Tibial nerve (tissue), 4 donors: ENCODE measurements around the gene CNEP1R1. TPM values are rescaled to one million over a fixed set of nuclear protein-coding genes. Genes with fewer than 3 reads are reported as not detected.

Experiments
- DNase-seq, 2 donors: peaks; one replicate each; pipeline ENCODE4 v3.0.0-alpha.2; 2019; ENCODE audit warnings: low spot score in 2 of 2
- H3K27ac ChIP-seq, 4 donors: fragments of 200-600 bp; sonication (generic) in 3 of 4; one replicate each; pipeline ENCODE4 v1.5.1; 2017 to 2019; ENCODE audit warnings: mild to moderate bottlenecking in 1 of 4
- H3K27me3 ChIP-seq, 2 donors: fragments of 200-600 bp; sonication (generic) in 1 of 2; one replicate each; pipeline versions ENCODE4 v1.5.1 to v1.6.0; 2017 to 2019
- H3K36me3 ChIP-seq, 3 donors: fragments of 200-600 bp; sonication (generic); one replicate each; pipeline ENCODE4 v1.5.1; 2018 to 2019
- H3K4me1 ChIP-seq, 4 donors: fragments of 200-600 bp; sonication (generic) in 3 of 4; one replicate each; pipeline ENCODE4 v1.5.1; 2017 to 2019
- H3K4me3 ChIP-seq, 4 donors: fragments of 200-600 bp; sonication (generic) in 3 of 4; one replicate each; pipeline ENCODE4 v1.5.1; 2017 to 2019; ENCODE audit warnings: mild to moderate bottlenecking in 1 of 4, moderate library complexity in 1 of 4
- H3K9me3 ChIP-seq, 4 donors: fragments of 200-600 bp; sonication (generic) in 3 of 4; one replicate each; pipeline ENCODE4 v1.5.1; 2017 to 2019
- CTCF ChIP-seq, 5 experiments: fragments of 200-600 bp in 3 of 5; fragments of 450-650 bp in 2 of 5; sonication (generic) in 3 of 5; IDR thresholded peaks; one replicate each; pipeline ENCODE4 v1.5.1; 2016 to 2019; ENCODE audit warnings: antibody characterized with exemption in 5 of 5, mild to moderate bottlenecking in 3 of 5, moderate library complexity in 2 of 5
- EP300 ChIP-seq, 2 donors: sonication (generic); formaldehyde crosslinking; IDR thresholded peaks; one replicate each; pipeline ENCODE4 v1.6.1; 2017; ENCODE audit warnings: antibody characterized with exemption in 2 of 2, mild to moderate bottlenecking in 1 of 2
- POLR2A ChIP-seq, 2 donors: fragments of 450-650 bp; IDR thresholded peaks; one replicate each; pipeline ENCODE4 v1.6.1; 2017; ENCODE audit warnings: antibody characterized with exemption in 2 of 2, mild to moderate bottlenecking in 2 of 2, moderate library complexity in 2 of 2
- WGBS, 2 donors: methylation state at CpG; one replicate each; pipeline ENCODE4 v1.1.5; 2018; 5-methylcytosine and 5-hydroxymethylcytosine counted together
- total RNA-seq, 4 donors: library from RNA; depleted of rRNA; stranded (reverse); fragments of >200 nt; gene quantifications; one replicate each; pipeline ENCODE4 v1.1.0, GENCODE V29; 2016

Gene CNEP1R1
- total RNA-seq, 4 donors from 2014 or later: 5.3 to 23.2 (median 10.2) TPM

GRCh38 chr16:50040710-50041109, 15.7 kb downstream of the CNEP1R1 start:
- no peak for DNase-seq
- TF ChIP-seq CTCF (IDR thresholded peaks at IDR 0.05) (no peak), EP300 (IDR thresholded peaks at IDR 0.05) (no peak), POLR2A (IDR thresholded peaks at IDR 0.05) (no peak)
- WGBS, 2 donors: 60 to 75% methylated on average over 1 of the region's 1 CpG
- H3K4me1 ChIP-seq: no peaks in the 10 kb centered on the region
- no peak overlapping the region for H3K27ac ChIP-seq
- H3K4me3 ChIP-seq: no peak overlapping the region
- H3K9me3 ChIP-seq: no peaks in the 10 kb centered on the region
- H3K27me3 ChIP-seq: no peaks in the 10 kb centered on the region
- peaks cover 0 to 17% (median 0%) of the 10 kb centered on the region in 3 donors for H3K36me3 ChIP-seq

- H3K36me3 ChIP-seq: no peaks in the 10 kb centered on the region
- no peak for TF ChIP-seq EP300 (IDR thresholded peaks at IDR 0.05)
- no peak for TF ChIP-seq POLR2A (IDR thresholded peaks at IDR 0.05)
- no peak for TF ChIP-seq CTCF (IDR thresholded peaks at IDR 0.05)
- H3K9me3 ChIP-seq: no peaks in the 10 kb centered on the region
- no peak for DNase-seq
- H3K4me1 ChIP-seq: no peaks in the 10 kb centered on the region
- H3K27ac ChIP-seq: no peak overlapping the region
- 90 to 92% methylated on average over 5 of the region's 5 CpGs for WGBS, 2 donors
- no peaks in the 10 kb centered on the region for H3K27me3 ChIP-seq
- no peak overlapping the region for H3K4me3 ChIP-seq
Observed at GRCh38 chr16:50043358-50043757, 18.3 kb downstream of the CNEP1R1 start.

- DNase-seq: no peak
- no peaks in the 10 kb centered on the region for H3K4me1 ChIP-seq
- H3K27me3 ChIP-seq: no peaks in the 10 kb centered on the region
- H3K27ac ChIP-seq: no peak overlapping the region
- H3K4me3 ChIP-seq: no peak overlapping the region
- H3K9me3 ChIP-seq: no peaks in the 10 kb centered on the region
- no peaks in the 10 kb centered on the region for H3K36me3 ChIP-seq
- whole genome bisulfite sequencing, 2 donors: 37 to 40% methylated on average over 4 of the region's 4 CpGs
- TF ChIP-seq EP300 (IDR thresholded peaks at IDR 0.05) (no peak), POLR2A (IDR thresholded peaks at IDR 0.05) (no peak), CTCF (IDR thresholded peaks at IDR 0.05) (no peak)
Observed at GRCh38 chr16:50045412-50045811, 20.4 kb downstream of the CNEP1R1 start.

GRCh38 chr16:50046853-50047252, 21.8 kb downstream of the CNEP1R1 start:
- DNase-seq: no peak
- WGBS, 2 donors: 88 to 94% methylated on average over 6 of the region's 6 CpGs
- H3K4me3 ChIP-seq: no peak overlapping the region
- no peaks in the 10 kb centered on the region for H3K27me3 ChIP-seq
- no peak for TF ChIP-seq EP300 (IDR thresholded peaks at IDR 0.05)
- no peak for TF ChIP-seq CTCF (IDR thresholded peaks at IDR 0.05)
- TF ChIP-seq POLR2A (IDR thresholded peaks at IDR 0.05): no peak
- H3K9me3 ChIP-seq: no peaks in the 10 kb centered on the region
- H3K4me1 ChIP-seq: no peaks in the 10 kb centered on the region
- no peak overlapping the region for H3K27ac ChIP-seq
- no peaks in the 10 kb centered on the region for H3K36me3 ChIP-seq

- Histone ChIP-seq H3K36me3 (no peaks in the 10 kb centered on the region), H3K4me3 (no peak overlapping the region), H3K9me3 (no peaks in the 10 kb centered on the region), H3K27me3 (no peaks in the 10 kb centered on the region), H3K27ac (no peak overlapping the region), H3K4me1 (no peaks in the 10 kb centered on the region)
- no peak for DNase-seq
- 65 to 80% methylated on average over 2 of the region's 2 CpGs for WGBS, 2 donors
- TF ChIP-seq CTCF (IDR thresholded peaks at IDR 0.05): no peak
- TF ChIP-seq POLR2A (IDR thresholded peaks at IDR 0.05): no peak
- TF ChIP-seq EP300 (IDR thresholded peaks at IDR 0.05): no peak
Observed at GRCh38 chr16:50047864-50048263, 22.8 kb downstream of the CNEP1R1 start.
